Neuron (in vitro differentiated cells): Measurements from ENCODE around the gene MYO16.

Experiments used
- H2AFZ ChIP-seq: one replicate; pipeline ENCODE4 v1.6.1; 2013; ENCODE audit warnings: low read depth, mild to moderate bottlenecking, inconsistent platforms, low read length, moderate library complexity
- H3K27me3 ChIP-seq: one replicate; pipeline ENCODE4 v1.6.1; 2013; ENCODE audit warnings: low read length; ENCODE audit not compliant: insufficient read depth
- H3K36me3 ChIP-seq: one replicate; pipeline ENCODE4 v1.6.1; 2013; ENCODE audit warnings: low read length; ENCODE audit not compliant: insufficient read depth
- H3K4me1 ChIP-seq: one replicate; pipeline ENCODE4 v1.6.1; 2013; ENCODE audit warnings: low read length; ENCODE audit not compliant: insufficient read depth
- H3K4me3 ChIP-seq: 2 replicates; pipeline ENCODE4 v1.5.1; 2013; ENCODE audit warnings: mild to moderate bottlenecking, low read length, moderate library complexity
- H3K9me3 ChIP-seq: one replicate; pipeline ENCODE4 v1.6.1; 2013; ENCODE audit warnings: low read length

The MYO16 gene

DNA sequence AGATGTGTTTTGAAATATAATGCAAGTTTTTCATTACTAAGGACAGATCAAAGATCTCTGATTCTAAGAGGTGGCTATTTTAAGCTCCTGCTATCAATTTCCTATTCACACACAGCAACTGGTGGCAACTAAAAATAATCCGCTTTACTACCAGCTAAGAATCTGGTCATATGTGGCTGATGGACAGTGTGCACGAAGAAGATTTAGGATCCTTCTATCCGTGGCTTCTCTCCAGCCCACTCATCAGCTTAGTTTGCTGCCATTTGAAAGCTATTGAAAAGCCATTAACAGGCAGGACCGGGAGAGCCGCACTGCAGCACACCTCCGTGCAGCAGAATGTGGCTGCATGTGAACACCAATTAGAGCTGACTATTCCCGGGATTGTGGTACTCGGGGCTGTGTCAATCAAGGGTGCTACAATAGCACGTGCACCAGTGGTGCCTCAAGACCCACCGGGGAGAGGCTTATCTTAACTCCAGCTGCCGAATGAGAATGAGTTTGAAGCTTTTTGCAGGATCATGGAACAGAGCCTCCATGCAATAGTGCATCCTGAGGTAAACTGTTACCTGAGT is at the start of gene MYO16:
Gene MYO16, plus strand, starts transcription at position 431 of the 572 bp plus-strand sequence. CDS start 234 bp downstream, outside the sequence.
- no peaks in the 10 kb centered on the region for H3K4me1 ChIP-seq
- H3K27me3 ChIP-seq: no peaks in the 10 kb centered on the region
- H3K4me3 ChIP-seq: no peak within 1 kb of the TSS
- no peaks in the 10 kb centered on the region for H3K9me3 ChIP-seq
- no peak within 1 kb of the TSS for H2AFZ ChIP-seq
- no peaks in the 10 kb centered on the region for H3K36me3 ChIP-seq

DNA sequence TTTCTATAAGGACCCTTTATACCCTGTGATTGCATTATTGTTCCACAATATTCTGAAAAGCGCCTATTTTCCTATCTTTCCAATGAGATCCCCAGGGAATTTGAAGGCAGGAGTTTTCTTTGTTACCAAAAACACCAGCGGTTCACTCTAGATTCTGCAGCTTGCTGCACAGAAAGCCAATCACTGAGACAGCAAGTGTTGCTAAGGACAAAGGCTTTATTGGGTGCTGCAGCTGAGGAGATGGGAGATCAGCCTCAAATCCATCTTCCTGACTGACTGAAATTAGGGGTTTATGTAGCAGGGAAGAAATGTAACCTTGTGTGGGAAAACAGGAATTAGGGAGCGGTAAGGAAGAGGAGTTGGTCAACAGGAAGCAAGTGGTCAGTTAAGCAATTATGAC is 42.6 kb upstream of the MYO16 start:
- Histone ChIP-seq H3K27me3 (no peaks in the 10 kb centered on the region), H2AFZ (no peak overlapping the region), H3K9me3 (no peaks in the 10 kb centered on the region), H3K4me1 (peaks cover 10% of the 10 kb centered on the region), H3K36me3 (no peaks in the 10 kb centered on the region), H3K4me3 (no peak overlapping the region)

DNA sequence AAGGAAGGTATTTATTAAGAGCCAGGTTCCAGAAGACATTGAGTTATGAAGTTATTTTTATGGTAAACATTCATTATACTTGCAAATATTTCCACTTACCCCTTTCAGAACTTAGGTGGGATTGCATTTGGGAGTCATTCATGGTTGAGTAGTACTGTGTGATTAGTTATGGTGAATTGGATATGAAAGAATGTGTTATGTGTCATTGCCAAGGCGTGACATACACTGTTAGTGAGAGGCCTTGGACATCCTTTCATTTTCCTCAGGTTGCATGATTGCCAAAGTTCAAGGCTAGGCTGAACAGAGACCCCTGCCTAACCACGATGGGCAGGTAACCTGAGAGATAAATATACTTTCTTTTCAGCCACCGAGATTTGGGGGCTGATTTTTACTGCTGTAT is 40.9 kb upstream of the MYO16 start:
- Histone ChIP-seq H3K27me3 (no peaks in the 10 kb centered on the region), H2AFZ (no peak overlapping the region), H3K9me3 (no peaks in the 10 kb centered on the region), H3K36me3 (no peaks in the 10 kb centered on the region), H3K4me1 (peaks cover 10% of the 10 kb centered on the region), H3K4me3 (no peak overlapping the region)

DNA sequence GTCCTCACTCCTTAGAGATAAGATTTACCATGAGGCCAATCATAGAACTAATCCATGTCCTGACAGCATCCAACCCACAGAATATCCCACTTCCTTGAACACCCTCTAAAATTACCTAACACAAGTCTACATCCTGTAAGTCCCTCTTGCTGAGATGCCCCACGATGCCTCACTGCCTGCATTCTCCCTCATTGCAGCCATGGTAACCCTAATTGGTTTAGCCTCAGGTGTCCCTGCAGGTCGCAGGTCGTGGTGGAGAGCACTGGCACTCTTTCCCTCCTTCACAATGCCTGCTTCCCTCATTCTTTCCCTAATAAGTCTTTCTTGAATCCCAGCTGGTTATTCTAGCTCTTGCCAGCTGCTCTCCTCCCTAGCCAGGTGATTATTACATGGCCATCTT is 35.3 kb upstream of the MYO16 start:
- no peak overlapping the region for H3K4me3 ChIP-seq
- H3K9me3 ChIP-seq: no peaks in the 10 kb centered on the region
- no peaks in the 10 kb centered on the region for H3K36me3 ChIP-seq
- no peak overlapping the region for H2AFZ ChIP-seq
- H3K4me1 ChIP-seq: peaks cover 15% of the 10 kb centered on the region
- no peaks in the 10 kb centered on the region for H3K27me3 ChIP-seq

DNA sequence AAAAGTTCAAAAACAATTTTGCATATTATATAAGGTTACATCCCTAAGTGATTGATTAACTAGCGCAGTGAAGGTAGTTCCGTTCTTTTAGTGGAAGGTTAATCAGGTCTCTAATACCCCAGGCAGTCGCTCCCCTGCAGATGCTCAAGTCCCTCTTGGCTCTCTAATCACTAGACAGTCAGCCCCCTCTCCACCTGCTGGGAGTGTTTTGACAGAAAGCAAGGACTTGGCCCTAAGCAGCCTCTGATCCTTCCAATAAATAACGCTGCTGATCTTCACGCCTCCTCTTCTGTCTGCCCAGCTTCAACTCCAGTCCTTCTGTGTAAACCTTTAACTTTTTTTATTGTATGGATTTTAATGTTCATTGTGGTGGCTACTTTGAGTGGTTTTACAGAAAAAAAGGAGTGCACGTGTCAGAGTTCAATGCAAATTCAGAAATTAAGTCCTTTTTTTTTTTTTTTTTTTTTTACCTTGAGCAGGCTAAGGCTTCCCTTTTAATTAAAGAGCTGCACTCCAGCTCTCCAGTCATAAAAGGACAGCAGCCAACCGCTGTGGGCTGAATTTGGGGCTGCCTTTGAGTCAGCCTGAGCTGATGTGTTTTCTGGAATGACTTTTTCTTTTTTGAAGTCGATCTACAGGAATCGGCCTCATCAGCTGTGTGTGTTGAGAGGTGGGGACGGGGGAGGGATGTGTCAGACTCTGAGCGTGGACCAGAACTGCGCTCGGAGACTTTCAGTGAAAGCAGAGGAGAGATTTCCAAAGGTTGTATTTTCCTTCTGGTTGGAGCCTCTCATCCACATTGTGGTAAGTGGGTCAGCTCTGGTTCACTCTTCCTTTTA is 33.8 kb upstream of the MYO16 start:
- Histone ChIP-seq H3K4me1 (peaks cover 15% of the 10 kb centered on the region), H3K36me3 (no peaks in the 10 kb centered on the region), H3K4me3 (no peak overlapping the region), H3K27me3 (no peaks in the 10 kb centered on the region), H3K9me3 (no peaks in the 10 kb centered on the region), H2AFZ (no peak overlapping the region)

DNA sequence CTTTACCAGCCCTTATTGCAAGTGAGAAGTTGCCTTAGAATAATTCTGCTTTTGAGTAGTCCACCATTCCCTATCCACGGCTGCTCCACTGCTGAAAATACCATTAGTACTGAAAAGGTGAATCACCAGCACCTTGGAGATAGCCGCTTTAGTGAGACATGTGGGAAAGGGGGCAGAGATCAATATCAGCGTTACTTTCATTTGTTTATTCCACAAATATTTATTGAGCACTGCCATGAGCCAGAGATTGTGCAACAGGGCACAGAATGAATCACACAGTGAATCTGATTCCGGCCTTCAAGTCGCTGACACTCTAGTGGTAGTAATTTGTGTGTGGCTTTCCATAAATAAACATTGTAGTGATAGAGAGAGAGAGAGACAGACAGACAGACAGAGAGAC is 31.5 kb upstream of the MYO16 start:
- Histone ChIP-seq H3K36me3 (no peaks in the 10 kb centered on the region), H3K9me3 (peaks cover 2% of the 10 kb centered on the region), H3K4me3 (no peak overlapping the region), H2AFZ (no peak overlapping the region), H3K27me3 (no peaks in the 10 kb centered on the region), H3K4me1 (peaks cover 5% of the 10 kb centered on the region)

DNA sequence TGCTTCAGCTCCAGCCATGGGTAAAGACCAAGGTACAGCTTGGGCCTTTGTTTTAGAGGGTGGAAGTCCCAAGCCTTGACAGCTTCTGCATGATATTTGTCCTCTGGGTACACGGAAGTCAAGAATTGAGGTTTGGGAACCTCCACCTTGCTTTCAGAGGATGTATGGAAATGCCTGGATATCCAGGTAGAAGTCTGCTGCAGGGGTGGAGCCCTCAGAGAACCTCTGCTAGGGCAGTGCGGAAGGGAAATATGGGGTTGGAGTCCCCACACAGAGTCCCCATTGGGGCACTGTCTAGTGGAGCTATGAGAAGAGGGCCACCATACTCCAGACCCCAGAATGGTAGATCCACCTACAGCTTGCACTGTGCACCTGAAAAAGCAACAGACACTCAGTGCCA is 23.0 kb upstream of the MYO16 start:
- H3K36me3 ChIP-seq: no peaks in the 10 kb centered on the region
- no peak overlapping the region for H3K4me3 ChIP-seq
- H2AFZ ChIP-seq: no peak overlapping the region
- H3K27me3 ChIP-seq: no peaks in the 10 kb centered on the region
- H3K4me1 ChIP-seq: no peaks in the 10 kb centered on the region
- peaks cover 14% of the 10 kb centered on the region for H3K9me3 ChIP-seq

DNA sequence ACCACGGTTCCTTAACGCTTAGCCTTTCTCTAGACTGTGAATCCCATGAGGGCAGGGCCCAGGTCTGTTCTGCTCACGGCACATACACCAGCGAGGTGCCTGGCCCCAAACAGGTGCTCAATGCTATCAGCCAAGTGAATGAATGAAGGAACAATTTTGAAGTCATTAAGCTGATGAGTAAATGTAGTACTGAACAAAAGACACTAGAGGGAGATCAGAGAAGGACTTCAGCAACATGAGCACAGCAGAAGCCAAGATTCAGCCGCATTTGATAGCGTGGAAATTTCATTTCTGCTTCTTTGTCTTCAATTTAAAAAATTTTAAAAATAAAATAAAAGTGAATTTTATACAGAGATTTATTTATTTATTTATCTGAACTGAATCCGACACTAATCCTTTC is 20.1 kb upstream of the MYO16 start:
- no peaks in the 10 kb centered on the region for H3K4me1 ChIP-seq
- no peak overlapping the region for H2AFZ ChIP-seq
- no peaks in the 10 kb centered on the region for H3K36me3 ChIP-seq
- H3K4me3 ChIP-seq: no peak overlapping the region
- peaks cover 12% of the 10 kb centered on the region for H3K9me3 ChIP-seq
- H3K27me3 ChIP-seq: no peaks in the 10 kb centered on the region

DNA sequence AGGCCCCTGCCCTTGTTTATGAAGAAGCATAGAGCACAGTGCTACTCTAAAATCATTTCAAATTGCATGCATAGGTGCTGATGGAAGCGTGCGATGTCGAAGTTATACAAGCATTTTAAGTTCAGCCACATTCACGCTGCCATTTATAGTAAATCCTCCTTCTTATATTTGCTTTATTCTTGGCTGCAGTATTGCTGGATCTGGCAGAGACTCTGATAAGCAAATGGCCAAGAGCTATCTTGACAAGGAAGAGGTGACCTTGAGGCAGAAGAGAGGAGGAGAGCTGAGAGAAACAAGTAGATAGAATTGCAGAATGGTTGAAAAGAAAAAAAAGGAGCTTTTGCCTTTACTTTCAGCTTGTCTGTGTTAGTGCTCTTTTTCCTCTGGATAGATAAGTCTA is 18.9 kb upstream of the MYO16 start:
- H3K4me3 ChIP-seq: no peak overlapping the region
- H3K9me3 ChIP-seq: peaks cover 10% of the 10 kb centered on the region
- no peak overlapping the region for H2AFZ ChIP-seq
- H3K36me3 ChIP-seq: no peaks in the 10 kb centered on the region
- H3K4me1 ChIP-seq: no peaks in the 10 kb centered on the region
- no peaks in the 10 kb centered on the region for H3K27me3 ChIP-seq

DNA sequence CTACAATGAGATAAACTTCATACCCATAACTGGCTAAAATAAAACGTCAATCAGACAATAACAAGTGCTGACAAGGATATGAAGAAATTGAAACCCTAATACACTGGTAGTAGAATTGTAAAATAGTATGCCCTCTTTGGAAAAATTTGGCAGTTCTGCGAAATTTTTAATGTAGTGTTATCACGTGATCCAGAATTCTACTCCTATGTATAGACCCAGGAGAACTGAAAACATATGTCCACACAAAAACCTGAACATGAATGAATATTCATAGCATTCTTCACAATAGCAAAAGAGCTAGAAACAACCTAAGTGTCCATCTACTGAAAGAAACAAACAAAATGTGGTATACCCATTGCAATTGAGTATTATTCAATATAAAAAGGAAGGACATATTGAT is 14.2 kb upstream of the MYO16 start:
- Histone ChIP-seq H3K4me1 (peaks cover 22% of the 10 kb centered on the region), H2AFZ (no peak overlapping the region), H3K4me3 (no peak overlapping the region), H3K27me3 (no peaks in the 10 kb centered on the region), H3K9me3 (no peaks in the 10 kb centered on the region), H3K36me3 (no peaks in the 10 kb centered on the region)

DNA sequence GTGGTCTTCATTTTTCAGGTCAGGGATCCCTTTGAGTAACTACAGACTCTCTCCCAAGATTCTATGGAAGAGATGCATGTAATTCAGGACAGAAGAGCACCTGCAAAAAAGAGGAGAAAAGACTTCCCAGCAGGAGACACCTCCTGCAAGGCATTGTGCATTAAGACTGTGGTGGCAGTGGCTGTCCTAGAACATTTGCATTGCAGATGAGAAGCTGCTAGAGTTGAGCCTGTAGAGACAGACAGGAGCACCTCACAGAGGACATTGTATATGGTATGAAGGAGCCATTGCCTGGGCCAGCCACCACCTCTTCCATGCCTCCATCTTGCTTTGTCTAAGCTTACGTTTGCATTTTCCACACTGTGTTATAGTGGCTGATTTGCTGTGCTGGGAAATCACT is 11.2 kb upstream of the MYO16 start:
- no peak overlapping the region for H2AFZ ChIP-seq
- H3K36me3 ChIP-seq: no peaks in the 10 kb centered on the region
- H3K4me3 ChIP-seq: no peak overlapping the region
- no peaks in the 10 kb centered on the region for H3K27me3 ChIP-seq
- H3K9me3 ChIP-seq: no peaks in the 10 kb centered on the region
- H3K4me1 ChIP-seq: peaks cover 22% of the 10 kb centered on the region

DNA sequence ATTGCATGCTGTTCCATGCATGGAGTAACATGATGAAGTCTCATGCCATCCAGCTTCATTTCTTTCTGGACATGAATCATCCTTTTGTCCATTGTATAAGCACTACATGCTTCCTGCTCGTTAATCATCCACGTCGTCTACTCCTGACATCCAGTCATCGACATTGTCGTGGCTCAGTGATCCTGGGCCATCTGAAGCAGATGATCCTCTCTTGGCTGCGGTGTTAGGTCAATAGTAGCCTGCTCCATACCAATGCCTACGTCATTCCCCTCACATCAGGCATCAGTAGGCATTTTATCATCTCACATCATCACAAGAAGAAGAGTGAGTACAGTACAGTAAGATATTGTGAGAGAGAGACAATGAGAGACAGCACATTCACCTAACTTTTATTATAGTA is 7.9 kb upstream of the MYO16 start:
- H3K4me3 ChIP-seq: no peak overlapping the region
- H3K36me3 ChIP-seq: no peaks in the 10 kb centered on the region
- no peaks in the 10 kb centered on the region for H3K27me3 ChIP-seq
- H3K4me1 ChIP-seq: peaks cover 18% of the 10 kb centered on the region
- no peak overlapping the region for H2AFZ ChIP-seq
- no peaks in the 10 kb centered on the region for H3K9me3 ChIP-seq

DNA sequence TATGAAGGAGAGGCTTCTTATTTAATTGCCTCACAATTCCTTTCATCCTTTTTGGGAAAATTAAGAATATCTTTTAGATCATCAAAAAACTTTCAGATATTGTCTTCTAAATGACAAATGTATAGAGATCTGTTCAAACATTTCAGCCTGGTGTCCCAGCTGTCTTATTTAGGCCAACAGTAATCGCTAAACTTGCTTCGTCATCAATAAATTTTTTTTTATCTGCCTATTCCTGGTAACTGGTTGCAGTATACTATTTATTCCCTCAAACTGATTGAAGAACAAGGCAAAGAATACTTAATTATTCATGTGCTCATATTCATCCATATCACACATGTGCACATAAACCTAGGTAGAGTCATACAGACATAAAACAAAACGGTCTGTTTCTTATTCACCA is 5.3 kb upstream of the MYO16 start:
- no peaks in the 10 kb centered on the region for H3K9me3 ChIP-seq
- H3K4me1 ChIP-seq: no peaks in the 10 kb centered on the region
- no peaks in the 10 kb centered on the region for H3K36me3 ChIP-seq
- H3K27me3 ChIP-seq: no peaks in the 10 kb centered on the region
- no peak overlapping the region for H2AFZ ChIP-seq
- H3K4me3 ChIP-seq: no peak overlapping the region

DNA sequence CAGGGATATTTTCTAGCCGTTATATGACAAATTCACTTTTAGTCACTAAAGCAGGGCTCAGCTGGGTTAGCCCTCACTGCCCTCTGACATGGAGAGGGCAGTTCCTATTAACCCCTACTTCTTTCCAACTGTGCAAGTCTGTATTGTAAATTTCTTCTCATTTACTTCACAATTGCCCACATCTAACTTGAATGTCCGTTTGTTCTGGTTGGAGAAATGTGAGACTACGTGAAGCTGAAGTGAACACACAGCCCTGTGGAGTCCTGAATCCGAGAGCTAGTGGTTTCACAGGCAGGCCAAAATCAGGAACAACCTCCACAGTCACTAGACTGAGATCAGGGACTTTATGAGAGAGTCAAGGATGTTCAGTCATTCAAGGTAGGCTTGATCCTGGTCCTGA is 4.4 kb upstream of the MYO16 start:
- Histone ChIP-seq H3K9me3 (no peaks in the 10 kb centered on the region), H2AFZ (no peak overlapping the region), H3K4me1 (no peaks in the 10 kb centered on the region), H3K27me3 (no peaks in the 10 kb centered on the region), H3K4me3 (no peak overlapping the region), H3K36me3 (no peaks in the 10 kb centered on the region)
